Prostate gland (tissue), 2 donors: ENCODE measurements around the gene SFTPD. TPM values are rescaled to one million over a fixed set of nuclear protein-coding genes. Genes with fewer than 3 reads are reported as not detected.
"Not testable (repeated sequence)": the region's sequence is repeated elsewhere in the genome, so short reads cannot be mapped to it uniquely, and the experiment has no call there.

ENCODE experiments used
- DNase-seq: peaks from one replicate; pipeline ENCODE4 v3.0.0-alpha.2; 2019; ENCODE audit warnings: low spot score
- H3K27ac ChIP-seq, 2 donors: fragments of 200-600 bp; sonication (generic); 2 replicates each; pipeline ENCODE4 v1.5.1; 2017 to 2019
- H3K27me3 ChIP-seq: fragments of 200-600 bp; sonication (generic); replicated peaks from 2 replicates; pipeline ENCODE4 v1.5.1; 2019; ENCODE audit not compliant: insufficient read depth
- H3K36me3 ChIP-seq, 2 donors: fragments of 200-600 bp; sonication (generic); 1 replicate in 1 of 2; 2 replicates in 1 of 2; pipeline versions ENCODE4 v1.5.1 to v1.8.1; 2017 to 2019
- H3K4me1 ChIP-seq: fragments of 200-600 bp; sonication (generic); replicated peaks from 2 replicates; pipeline ENCODE4 v1.5.1; 2019
- H3K4me3 ChIP-seq, 2 donors: fragments of 200-600 bp; sonication (generic); 2 replicates each; pipeline ENCODE4 v1.5.1; 2017 to 2019
- H3K9me3 ChIP-seq: fragments of 200-600 bp; sonication (generic); 2 replicates; pipeline ENCODE4 v1.5.1; 2017
- CTCF ChIP-seq, 4 experiments: fragments of 200-600 bp in 2 of 4; fragments of 450-650 bp in 2 of 4; sonication (generic) in 2 of 4; IDR thresholded peaks; 1 replicate in 3 of 4; 2 replicates in 1 of 4; pipeline ENCODE4 v1.5.1; 2016 to 2019; ENCODE audit warnings: antibody characterized with exemption in 4 of 4, mild to moderate bottlenecking in 2 of 4, moderate library complexity in 2 of 4
- POLR2A ChIP-seq: fragments of 450-650 bp; IDR thresholded peaks from one replicate; pipeline ENCODE4 v1.6.1; 2016; ENCODE audit warnings: antibody characterized with exemption, mild to moderate bottlenecking
- POLR2AphosphoS5 ChIP-seq: sonication (generic); formaldehyde crosslinking; IDR thresholded peaks from one replicate; pipeline ENCODE4 v1.6.1; 2017; ENCODE audit warnings: antibody characterized with exemption
- WGBS: methylation state at CpG from one replicate; pipeline ENCODE4 v1.1.5; 2018; 5-methylcytosine and 5-hydroxymethylcytosine counted together
- intact Hi-C: fragments of 100-400 bp; cut with DNase I; formaldehyde crosslinking; loops from one replicate; pipeline ENCODE4 v1.14.2; 2022
- total RNA-seq, 2 donors: library from RNA; depleted of rRNA; stranded (reverse); fragments of >200 nt; gene quantifications; one replicate each; pipeline ENCODE4 v1.1.0, GENCODE V29; 2016

SFTPD gene
- total RNA-seq, 2 donors from 2014 or later, result 2.1 to 2.6 TPM

- H3K27ac ChIP-seq, result no peak overlapping the region
Measured at GRCh38 chr10:79927111-79927828, 21.6 kb downstream of the SFTPD start.

GRCh38 chr10:79926037-79926436, 22.9 kb downstream of the SFTPD start:
- Histone ChIP-seq H3K4me1 (peaks cover 5% of the 10 kb centered on the region), H3K36me3 (no peaks in the 10 kb centered on the region), H3K4me3 (no peak overlapping the region), H3K27me3 (no peaks in the 10 kb centered on the region), H3K27ac (no peak overlapping the region), H3K9me3 (no peaks in the 10 kb centered on the region)
- WGBS, result 68% methylated on average over 7 of the region's 7 CpGs
- intact Hi-C loops, result no loop called here
- no peak for DNase-seq
- TF ChIP-seq POLR2AphosphoS5, result no peak
- no peak for TF ChIP-seq POLR2A
- no peak for TF ChIP-seq CTCF (IDR thresholded peaks at IDR 0.05)

More at GRCh38 chr10:79927111-79927828, 21.6 kb downstream of the SFTPD start:
- Histone ChIP-seq H3K4me1 (peaks cover 5% of the 10 kb centered on the region), H3K36me3 (no peaks in the 10 kb centered on the region), H3K27me3 (no peaks in the 10 kb centered on the region), H3K9me3 (no peaks in the 10 kb centered on the region), H3K4me3 (no peak overlapping the region)
- WGBS, result 62% methylated on average over 3 of the region's 3 CpGs
- intact Hi-C loops, result no loop called here
- DNase-seq, result no peak
- no peak for TF ChIP-seq POLR2AphosphoS5
- no peak for TF ChIP-seq POLR2A
- TF ChIP-seq CTCF (IDR thresholded peaks at IDR 0.05), result no peak

- DNase-seq, result no peak
- Histone ChIP-seq H3K27me3 (no peaks in the 10 kb centered on the region), H3K4me1 (peaks cover 5% of the 10 kb centered on the region), H3K36me3 (no peaks in the 10 kb centered on the region), H3K9me3 (no peaks in the 10 kb centered on the region), H3K4me3 (no peak overlapping the region), H3K27ac (no peak overlapping the region)
- TF ChIP-seq POLR2AphosphoS5 (no peak), POLR2A (no peak), CTCF (IDR thresholded peaks at IDR 0.05) (no peak)
- intact Hi-C loops, result no loop called here
- WGBS, result 51% methylated on average over 3 of the region's 3 CpGs
Measured at GRCh38 chr10:79925614-79926013, 23.3 kb downstream of the SFTPD start.

- Histone ChIP-seq H3K9me3 (no peaks in the 10 kb centered on the region), H3K27ac (no peak overlapping the region), H3K4me3 (no peak overlapping the region), H3K36me3 (no peaks in the 10 kb centered on the region), H3K4me1 (no peaks in the 10 kb centered on the region), H3K27me3 (no peaks in the 10 kb centered on the region)
- WGBS, result 96% methylated on average over 8 of the region's 8 CpGs
- no peak for TF ChIP-seq POLR2A
- no peak for TF ChIP-seq CTCF (IDR thresholded peaks at IDR 0.05)
- intact Hi-C loops, result no loop called here
- DNase-seq, result no peak
Measured at GRCh38 chr10:79923669-79924068, 25.2 kb downstream of the SFTPD start.

- H3K27ac ChIP-seq, result no peak overlapping the region
- DNase-seq, result no peak
- WGBS, result 81% methylated on average over 3 of the region's 3 CpGs
- H3K36me3 ChIP-seq, result no peaks in the 10 kb centered on the region
- H3K9me3 ChIP-seq, result no peaks in the 10 kb centered on the region
- no peaks in the 10 kb centered on the region for H3K27me3 ChIP-seq
- TF ChIP-seq POLR2AphosphoS5 (no peak), POLR2A (no peak), CTCF (IDR thresholded peaks at IDR 0.05) (no peak)
- H3K4me3 ChIP-seq, result no peak overlapping the region
- intact Hi-C loops, result no loop called here
- no peaks in the 10 kb centered on the region for H3K4me1 ChIP-seq
Measured at GRCh38 chr10:79923145-79923544, 25.8 kb downstream of the SFTPD start.

DNA sequence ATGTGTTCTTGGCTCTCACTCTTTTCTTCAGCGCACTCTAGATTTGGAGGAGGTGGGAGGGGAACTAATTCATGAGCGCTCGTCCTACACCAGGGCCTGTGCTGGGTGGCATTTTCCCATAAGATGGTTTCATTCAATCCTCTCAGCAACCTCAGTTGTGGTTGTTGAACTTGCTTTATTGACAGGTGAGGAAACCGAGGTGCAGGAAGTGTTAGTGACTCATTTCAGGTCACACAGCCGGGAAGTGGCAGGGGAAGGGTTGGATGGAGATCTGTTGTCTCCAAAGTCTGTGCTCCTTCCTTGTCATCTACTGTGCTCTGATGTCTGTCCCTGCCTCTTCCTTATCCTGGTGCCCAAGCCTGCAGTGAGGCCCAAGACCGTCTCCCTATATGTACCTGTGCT, 26.9 kb downstream of the SFTPD start:
- H3K9me3 ChIP-seq, H3K4me1 ChIP-seq, intact Hi-C loops, H3K27ac ChIP-seq, DNase-seq, H3K36me3 ChIP-seq, H3K27me3 ChIP-seq, H3K4me3 ChIP-seq: not testable (repeated sequence)
- 91% methylated on average over 5 of the region's 6 CpGs for WGBS

GRCh38 chr10:79915838-79916237, 33.1 kb downstream of the SFTPD start:
- H3K9me3 ChIP-seq, H3K27ac ChIP-seq, H3K4me3 ChIP-seq, H3K27me3 ChIP-seq, H3K4me1 ChIP-seq, intact Hi-C loops, H3K36me3 ChIP-seq, DNase-seq: not testable (repeated sequence)
- WGBS, result 95% methylated on average over 2 of the region's 2 CpGs
